Naive thymus-derived CD4-positive, alpha-beta T cell (primary cell): ENCODE results near the gene HRAS. TPM values are rescaled to one million over a fixed set of nuclear protein-coding genes. Genes with fewer than 3 reads are reported as not detected.
A peak's percentile ranks its signal among the peaks of the same experiment; 100 is the strongest.

Experiments
- ATAC-seq: fragments of 150-1000 bp; cut with Tn5 transposase; 2 replicates; pipeline ENCODE4 v1.10.0; 2021; ENCODE audit warnings: mild to moderate bottlenecking, moderate library complexity
- CTCF ChIA-PET: fragments of 350-600 bp; sonication (Branson Sonifier 250); formaldehyde crosslinking; loops from one replicate; lab custom pipeline; 2021; ENCODE audit warnings: antibody characterized with exemption; lab: Charles Lee
- POLR2A ChIA-PET: fragments of 350-600 bp; sonication (Branson Sonifier 250); formaldehyde crosslinking; loops from one replicate; lab custom pipeline; 2021; ENCODE audit warnings: antibody characterized with exemption, inconsistent platforms; lab: Charles Lee
- DNase-seq, 9 donors: peaks; one replicate each; pipeline versions ENCODE4 v3.0.0 to v3.0.0-alpha.2; 2020 to 2022; ENCODE audit warnings: mixed read lengths in 1 of 9
- H3K27ac ChIP-seq: one replicate; pipeline ENCODE4 v1.7.0; 2013; ENCODE audit warnings: mild to moderate bottlenecking, low read depth, low read length, moderate library complexity
- H3K27me3 ChIP-seq, 2 donors: one replicate each; pipeline ENCODE4 v1.7.0; 2013; ENCODE audit warnings: low read length in 2 of 2, mild to moderate bottlenecking in 2 of 2, moderate library complexity in 2 of 2; ENCODE audit not compliant: control insufficient read depth in 2 of 2, insufficient read depth in 2 of 2
- H3K36me3 ChIP-seq, 3 experiments: 1 replicate in 2 of 3; 2 replicates in 1 of 3; pipeline ENCODE4 v1.7.0; 2013; ENCODE audit warnings: low read length in 3 of 3, mild to moderate bottlenecking in 3 of 3, moderate library complexity in 1 of 3; ENCODE audit not compliant: insufficient read depth in 3 of 3, control insufficient read depth in 2 of 3
- H3K4me1 ChIP-seq, 2 donors: one replicate each; pipeline ENCODE4 v1.7.0; 2013; ENCODE audit warnings: low read length in 2 of 2, mild to moderate bottlenecking in 2 of 2, moderate library complexity in 1 of 2; ENCODE audit not compliant: control insufficient read depth in 2 of 2, insufficient read depth in 2 of 2
- H3K4me3 ChIP-seq: 2 replicates; pipeline ENCODE4 v1.7.0; 2013; ENCODE audit warnings: mild to moderate bottlenecking, low read length
- H3K9me3 ChIP-seq, 3 experiments: 1 replicate in 2 of 3; 2 replicates in 1 of 3; pipeline ENCODE4 v1.7.0; 2013; ENCODE audit warnings: low read length in 3 of 3; ENCODE audit not compliant: control insufficient read depth in 2 of 3
- H3K27ac Mint-ChIP-seq, 9 donors: one replicate each; pipeline ENCODE4 v1.8.0; 2020 to 2022; ENCODE audit warnings: mixed read lengths in 9 of 9, mild to moderate bottlenecking in 8 of 9, moderate library complexity in 5 of 9, inconsistent platforms in 2 of 9
- H3K27me3 Mint-ChIP-seq, 5 donors: one replicate each; pipeline ENCODE4 v1.8.0; 2021 to 2022; ENCODE audit warnings: mixed read lengths in 5 of 5, mild to moderate bottlenecking in 1 of 5
- H3K36me3 Mint-ChIP-seq, 5 donors: one replicate each; pipeline ENCODE4 v1.8.0; 2020 to 2022; ENCODE audit warnings: mixed read lengths in 5 of 5, mild to moderate bottlenecking in 3 of 5, inconsistent platforms in 1 of 5
- H3K4me1 Mint-ChIP-seq, 7 donors: one replicate each; pipeline ENCODE4 v1.8.0; 2020 to 2022; ENCODE audit warnings: mixed read lengths in 7 of 7, mild to moderate bottlenecking in 3 of 7, inconsistent platforms in 1 of 7
- H3K4me3 Mint-ChIP-seq, 10 donors: one replicate each; pipeline ENCODE4 v1.8.0; 2020 to 2022; ENCODE audit warnings: mild to moderate bottlenecking in 10 of 10, mixed read lengths in 10 of 10, moderate library complexity in 6 of 10, inconsistent platforms in 2 of 10
- H3K9me3 Mint-ChIP-seq, 11 donors: one replicate each; pipeline ENCODE4 v1.8.0; 2020 to 2022; ENCODE audit warnings: mixed read lengths in 11 of 11, mild to moderate bottlenecking in 4 of 11, inconsistent platforms in 1 of 11, moderate library complexity in 1 of 11
- intact Hi-C, 2 donors: fragments of 100-400 bp; cut with micrococcal nuclease; formaldehyde crosslinking; loops; one replicate each; pipeline ENCODE4 v1.15.1; 2023
- polyA plus RNA-seq, 2 donors: library from polyadenylated mRNA; unstranded; fragments of 300-500 nt; fragmentation: Illumina TruSeq; gene quantifications; one replicate each; pipeline ENCODE4 v1.2.3, GENCODE V29; 2021
- total RNA-seq, 6 experiments: library from RNA in 5 of 6; stranded (reverse) in 5 of 6; gene quantifications; 1 replicate in 5 of 6; 2 replicates in 1 of 6; pipeline ENCODE4 v1.2.3 and lab custom pipeline; 2021 to 2026

Gene HRAS
- total and polyA plus RNA-seq, 7 experiments from 2014 or later: 12.6 to 52.0 (median 29.0) TPM

DNA sequence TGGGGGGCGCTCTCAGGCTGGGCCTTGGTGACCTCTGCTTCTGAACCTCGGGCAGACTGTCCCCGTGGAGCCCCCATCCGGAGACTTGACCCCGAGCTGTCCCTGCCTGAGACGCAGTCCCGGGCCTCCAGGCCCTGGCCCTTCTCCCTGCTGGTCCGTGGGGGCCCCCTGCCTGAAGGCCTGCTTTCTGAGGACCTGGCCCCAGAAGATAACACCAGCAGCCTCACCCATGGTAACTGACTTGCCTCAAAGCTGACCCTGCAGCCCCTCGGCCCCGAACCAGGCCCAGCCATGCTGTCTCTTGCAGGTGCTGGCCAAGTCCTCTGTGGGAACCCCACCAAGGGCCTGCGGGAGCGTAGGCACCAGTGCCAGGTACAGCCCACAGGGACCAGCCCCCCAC, 16.2 kb upstream of the HRAS start:
- intact Hi-C loops: no loop called here
- no peak for DNase-seq
- Histone ChIP-seq H3K4me1 (peaks cover 7 to 13% of the 10 kb centered on the region in 2 donors), H3K27me3 (no peaks in the 10 kb centered on the region), H3K36me3 (no peaks in the 10 kb centered on the region), H3K4me3 (no peak overlapping the region), H3K9me3 (no peaks in the 10 kb centered on the region), H3K27ac (no peak overlapping the region)
- Mint-ChIP-seq H3K9me3 (no peaks in the 10 kb centered on the region), H3K4me1 (peaks cover 0 to 7% (median 0%) of the 10 kb centered on the region in 7 donors), H3K4me3 (no peak overlapping the region), H3K27ac (no peak overlapping the region), H3K27me3 (peaks cover 0 to 4% (median 0%) of the 10 kb centered on the region in 5 donors), H3K36me3 (no peaks in the 10 kb centered on the region)
- ATAC-seq: no peak
- ChIA-PET POLR2A (interaction anchor here (0.7 to 9.5 kb wide), 5 partner anchors 9 to 173 kb away, joined by 3 to 68 read pairs (median 4); partner anchors contain the start of genes CDHR5, LMNTD2 and PHRF1), CTCF (no interaction called here)

DNA sequence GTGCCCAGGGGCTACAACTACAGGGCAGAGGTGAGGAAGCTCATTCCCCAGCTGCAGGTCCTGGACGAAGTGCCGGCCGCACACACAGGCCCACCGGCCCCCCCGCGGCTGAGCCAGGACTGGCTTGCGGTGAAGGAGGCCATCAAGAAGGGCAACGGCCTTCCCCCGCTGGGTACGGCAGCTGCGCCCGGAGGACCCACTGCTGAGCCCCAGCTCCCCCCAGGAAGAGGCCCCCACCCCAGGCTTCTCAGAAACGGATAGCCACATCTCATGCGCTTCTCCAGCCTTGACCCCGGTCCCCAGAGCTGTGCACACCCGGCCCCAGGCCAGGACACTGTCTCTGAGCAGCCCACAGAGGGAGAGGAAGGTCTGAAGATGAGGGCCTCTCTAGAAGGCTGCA, 15.8 kb upstream of the HRAS start:
- peaks cover 7 to 13% of the 10 kb centered on the region in 2 donors for H3K4me1 ChIP-seq
- Mint-ChIP-seq H3K4me3 (no peak overlapping the region), H3K27ac (no peak overlapping the region), H3K9me3 (no peaks in the 10 kb centered on the region), H3K36me3 (no peaks in the 10 kb centered on the region), H3K4me1 (peaks cover 0 to 10% (median 0%) of the 10 kb centered on the region in 7 donors), H3K27me3 (no peaks in the 10 kb centered on the region)
- ChIA-PET POLR2A (interaction anchor here (0.9 to 9.5 kb wide), 6 partner anchors 9 to 173 kb away, joined by 3 to 68 read pairs (median 4); partner anchors contain the start of genes CDHR5, LMNTD2 and PHRF1), CTCF (no interaction called here)
- ATAC-seq (no peak), DNase-seq (no peak)
- no peaks in the 10 kb centered on the region for H3K27me3 ChIP-seq
- no peak overlapping the region for H3K27ac ChIP-seq
- intact Hi-C loops: no loop called here
- H3K9me3 ChIP-seq: no peaks in the 10 kb centered on the region
- H3K36me3 ChIP-seq: no peaks in the 10 kb centered on the region
- no peak overlapping the region for H3K4me3 ChIP-seq

- ATAC-seq: no peak
- Histone ChIP-seq H3K27ac (no peak overlapping the region), H3K9me3 (no peaks in the 10 kb centered on the region), H3K4me1 (peaks cover 7 to 13% of the 10 kb centered on the region in 2 donors), H3K36me3 (no peaks in the 10 kb centered on the region), H3K27me3 (no peaks in the 10 kb centered on the region), H3K4me3 (no peak overlapping the region)
- intact Hi-C loops: no loop called here
- H3K27me3 Mint-ChIP-seq: no peaks in the 10 kb centered on the region
- H3K27ac Mint-ChIP-seq: no peak overlapping the region
- H3K4me3 Mint-ChIP-seq: no peak overlapping the region
- peaks cover 0 to 10% (median 0%) of the 10 kb centered on the region in 7 donors for H3K4me1 Mint-ChIP-seq
- H3K9me3 Mint-ChIP-seq: no peaks in the 10 kb centered on the region
- ChIA-PET POLR2A (interaction anchor here (0.9 to 1.1 kb wide), 4 partner anchors 10 to 74 kb away, joined by 3 to 4 read pairs (median 4); partner anchors contain the start of genes CDHR5 and LMNTD2), CTCF (no interaction called here)
- H3K36me3 Mint-ChIP-seq: no peaks in the 10 kb centered on the region
- DNase-seq: no peak
Observed at GRCh38 chr11:550746-551085, 15.3 kb upstream of the HRAS start.

DNA sequence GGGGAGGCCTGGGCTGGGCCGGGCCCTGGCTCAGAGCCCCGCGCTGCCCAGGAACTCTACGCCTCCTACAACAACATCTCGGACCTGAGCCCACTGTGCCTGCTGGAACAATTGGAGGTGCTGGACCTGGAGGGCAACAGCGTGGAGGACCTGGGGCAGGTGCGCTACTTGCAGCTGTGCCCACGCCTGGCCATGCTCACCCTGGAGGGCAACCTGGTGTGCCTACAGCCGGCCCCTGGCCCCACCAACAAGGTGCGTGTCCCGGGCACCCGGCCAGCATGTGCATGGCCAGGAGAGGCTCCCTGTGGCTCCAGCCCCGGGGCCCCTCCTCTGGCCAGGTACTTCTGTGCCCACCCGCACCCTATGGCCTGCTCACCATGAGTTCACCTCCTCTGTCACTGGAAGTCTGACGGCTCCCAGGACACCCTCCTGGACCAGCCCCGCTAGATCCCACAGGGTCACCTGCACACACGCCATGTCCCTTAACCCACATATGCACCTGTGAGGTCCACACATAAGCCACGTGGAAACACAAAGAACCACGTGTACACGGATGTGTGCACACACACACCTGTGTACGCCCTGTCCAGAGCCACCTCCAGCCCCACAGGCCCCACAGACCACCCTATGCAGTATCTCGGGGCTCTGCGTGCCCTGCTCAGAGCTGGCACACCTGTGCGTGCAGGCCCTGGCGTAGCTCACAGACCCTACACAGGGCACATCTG, 14.8 kb upstream of the HRAS start:
- H3K9me3 Mint-ChIP-seq: no peaks in the 10 kb centered on the region
- no peaks in the 10 kb centered on the region for H3K36me3 Mint-ChIP-seq
- Histone ChIP-seq H3K4me1 (peaks cover 7 to 13% of the 10 kb centered on the region in 2 donors), H3K9me3 (no peaks in the 10 kb centered on the region), H3K27me3 (no peaks in the 10 kb centered on the region), H3K36me3 (no peaks in the 10 kb centered on the region), H3K4me3 (no peak overlapping the region), H3K27ac (no peak overlapping the region)
- H3K27me3 Mint-ChIP-seq: no peaks in the 10 kb centered on the region
- intact Hi-C loops: no loop called here
- H3K4me3 Mint-ChIP-seq: no peak overlapping the region
- ChIA-PET CTCF (no interaction called here), POLR2A (interaction anchor here (0.9 to 1.0 kb wide), 2 partner anchors 19 to 38 kb away, joined by 3 to 4 read pairs; no protein-coding TSS in a partner anchor)
- peaks cover 0 to 10% (median 0%) of the 10 kb centered on the region in 7 donors for H3K4me1 Mint-ChIP-seq
- ATAC-seq: no peak
- DNase-seq: no peak
- H3K27ac Mint-ChIP-seq: peak overlapping the region in 1 of 9 donors; percentile 72

GRCh38 chr11:548700-549603, 13.6 kb upstream of the HRAS start:
- no peaks in the 10 kb centered on the region for H3K36me3 ChIP-seq
- peaks cover 0 to 6% of the 10 kb centered on the region in 2 donors for H3K4me1 ChIP-seq
- ATAC-seq: no peak
- intact Hi-C loops: no loop called here
- H3K9me3 Mint-ChIP-seq: no peaks in the 10 kb centered on the region
- H3K27me3 Mint-ChIP-seq: no peaks in the 10 kb centered on the region
- H3K4me1 Mint-ChIP-seq: peaks cover 0 to 7% (median 0%) of the 10 kb centered on the region in 7 donors
- no peaks in the 10 kb centered on the region for H3K36me3 Mint-ChIP-seq
- POLR2A ChIA-PET: interaction anchor here (1.4 kb wide), 1 partner anchor 13 kb away, joined by 3 read pairs; no protein-coding TSS in a partner anchor
- no peak overlapping the region for H3K4me3 Mint-ChIP-seq
- H3K9me3 ChIP-seq: no peaks in the 10 kb centered on the region
- H3K27ac Mint-ChIP-seq: no peak overlapping the region
- no peak overlapping the region for H3K4me3 ChIP-seq
- CTCF ChIA-PET: no interaction called here
- no peaks in the 10 kb centered on the region for H3K27me3 ChIP-seq
- no peak for DNase-seq
- no peak overlapping the region for H3K27ac ChIP-seq

- Histone ChIP-seq H3K4me1 (no peaks in the 10 kb centered on the region), H3K27ac (no peak overlapping the region), H3K36me3 (no peaks in the 10 kb centered on the region), H3K27me3 (no peaks in the 10 kb centered on the region), H3K4me3 (no peak overlapping the region), H3K9me3 (no peaks in the 10 kb centered on the region)
- CTCF ChIA-PET: interaction anchor here (0.6 kb wide), 1 partner anchor 257 kb away, joined by 3 read pairs; no protein-coding TSS in a partner anchor
- DNase-seq: no peak
- POLR2A ChIA-PET: interaction anchor here (0.8 to 1.5 kb wide), 3 partner anchors 9 to 151 kb away, joined by 3 to 4 read pairs (median 3); partner anchors contain the start of gene TMEM80
- Mint-ChIP-seq H3K9me3 (no peaks in the 10 kb centered on the region), H3K27me3 (no peaks in the 10 kb centered on the region), H3K36me3 (peaks cover 0 to 2% (median 0%) of the 10 kb centered on the region in 5 donors), H3K4me3 (no peak overlapping the region), H3K27ac (no peak overlapping the region), H3K4me1 (peaks cover 0 to 4% (median 0%) of the 10 kb centered on the region in 7 donors)
- intact Hi-C loops: no loop called here
- no peak for ATAC-seq
Observed at GRCh38 chr11:545171-545570, 9.8 kb upstream of the HRAS start.
